NCI-H1436 (cell line): ENCODE data around the gene NEB.
"Not testable (repeated sequence)": the region's sequence is repeated elsewhere in the genome, so short reads cannot be mapped to it uniquely, and the experiment has no call there.

Experiments
- DNase-seq: peaks from one replicate; lab custom pipeline; 2025; lab: John Stamatoyannopoulos, UW

NEB gene

GRCh38 chr2:151757861-151758260, 23.6 kb upstream of the NEB start:
- peak; percentile 26 for DNase-seq

- no peak for DNase-seq
These were observed 22.5 kb upstream of the NEB start for GRCh38 chr2:151756820-151757219.

GRCh38 chr2:151754253-151754897, 20.1 kb upstream of the NEB start:
- no peak for DNase-seq

- DNase-seq: no peak
These were observed 19.3 kb upstream of the NEB start for GRCh38 chr2:151753540-151753939.

GRCh38 chr2:151745261-151745660, 11.0 kb upstream of the NEB start:
- not testable (repeated sequence) for DNase-seq

GRCh38 chr2:151730262-151730975, 3.9 kb downstream of the NEB start:
- no peak for DNase-seq

- no peak for DNase-seq
These were observed 4.4 kb downstream of the NEB start for GRCh38 chr2:151729837-151730236.

GRCh38 chr2:151729415-151729811, 4.9 kb downstream of the NEB start:
- DNase-seq: no peak

- DNase-seq: no peak
These were observed 5.4 kb downstream of the NEB start for GRCh38 chr2:151728804-151729414.

GRCh38 chr2:151727593-151728552, 6.4 kb downstream of the NEB start:
- DNase-seq: no peak

- no peak for DNase-seq
These were observed 13.1 kb downstream of the NEB start for GRCh38 chr2:151721161-151721560.

GRCh38 chr2:151720521-151720920, 13.8 kb downstream of the NEB start:
- DNase-seq: no peak

- DNase-seq: no peak
These were observed 15.5 kb downstream of the NEB start for GRCh38 chr2:151718796-151719195.

GRCh38 chr2:151718247-151718646, 16.0 kb downstream of the NEB start:
- no peak for DNase-seq

GRCh38 chr2:151716721-151717120, 17.6 kb downstream of the NEB start:
- DNase-seq: no peak

- DNase-seq: no peak
These were observed 20.9 kb downstream of the NEB start for GRCh38 chr2:151713291-151713903.

GRCh38 chr2:151711025-151711424, 23.3 kb downstream of the NEB start:
- DNase-seq: no peak

GRCh38 chr2:151708788-151709187, 25.5 kb downstream of the NEB start:
- no peak for DNase-seq

- no peak for DNase-seq
These were observed 26.4 kb downstream of the NEB start for GRCh38 chr2:151707857-151708256.

- not testable (repeated sequence) for DNase-seq
These were observed 29.8 kb downstream of the NEB start for GRCh38 chr2:151704480-151704961.

GRCh38 chr2:151698134-151698533, 36.1 kb downstream of the NEB start:
- DNase-seq: not testable (repeated sequence)

- DNase-seq: no peak
These were observed 38.5 kb downstream of the NEB start for GRCh38 chr2:151695778-151696177.
